Endothelial cell (in vitro differentiated cells): Measurements from ENCODE around the gene NFATC2. TPM values are rescaled to one million over a fixed set of nuclear protein-coding genes. Genes with fewer than 3 reads are reported as not detected.

Experiments used
- DNase-seq: peaks from one replicate; pipeline ENCODE4 v3.0.0; 2021; ENCODE audit warnings: low spot score
- H3K27ac Mint-ChIP-seq: one replicate; pipeline ENCODE4 v1.8.0; 2021; ENCODE audit warnings: mixed read lengths, inconsistent platforms; ENCODE audit not compliant: unreplicated experiment
- H3K27me3 Mint-ChIP-seq: one replicate; pipeline ENCODE4 v1.8.0; 2021; ENCODE audit warnings: mild to moderate bottlenecking, moderate library complexity, mixed read lengths, inconsistent platforms; ENCODE audit not compliant: unreplicated experiment
- H3K36me3 Mint-ChIP-seq: one replicate; pipeline ENCODE4 v1.8.0; 2021; ENCODE audit warnings: mild to moderate bottlenecking, low read depth, mixed read lengths, inconsistent platforms; ENCODE audit not compliant: unreplicated experiment
- H3K4me1 Mint-ChIP-seq: one replicate; pipeline ENCODE4 v1.8.0; 2021; ENCODE audit warnings: mild to moderate bottlenecking, mixed read lengths, inconsistent platforms; ENCODE audit not compliant: unreplicated experiment
- H3K4me3 Mint-ChIP-seq: one replicate; pipeline ENCODE4 v1.8.0; 2021; ENCODE audit warnings: mild to moderate bottlenecking, mixed read lengths, inconsistent platforms; ENCODE audit not compliant: unreplicated experiment
- H3K9me3 Mint-ChIP-seq: one replicate; pipeline ENCODE4 v1.8.0; 2021; ENCODE audit warnings: mixed read lengths, inconsistent platforms; ENCODE audit not compliant: unreplicated experiment
- CTCF ChIP-seq: fragments of 200-600 bp; sonication (generic); IDR thresholded peaks from one replicate; pipeline ENCODE4 v1.5.0; 2021; ENCODE audit warnings: antibody characterized with exemption; ENCODE audit not compliant: unreplicated experiment
- total RNA-seq: library from RNA; stranded (reverse); fragmentation: NEBNext Ultra II Directional; extraction: Animal tissue kit (Norgen Biotek cat#: 25700); gene quantifications from one replicate; pipeline ENCODE4 v1.2.1, GENCODE V29; 2021; ENCODE audit not compliant: unreplicated experiment

Gene NFATC2
- total RNA-seq, 1 donor from 2014 or later: 3.5 TPM

GRCh38 chr20:51461306-51461705, 81.2 kb downstream of the NFATC2 start:
- DNase-seq: no peak
- Mint-ChIP-seq H3K4me3 (no peak overlapping the region), H3K27me3 (no peaks in the 10 kb centered on the region), H3K9me3 (no peaks in the 10 kb centered on the region), H3K27ac (no peak overlapping the region), H3K4me1 (no peaks in the 10 kb centered on the region), H3K36me3 (no peaks in the 10 kb centered on the region)
- TF ChIP-seq CTCF: no peak

GRCh38 chr20:51460569-51461265, 81.8 kb downstream of the NFATC2 start:
- Mint-ChIP-seq H3K4me3 (no peak overlapping the region), H3K27me3 (no peaks in the 10 kb centered on the region), H3K36me3 (no peaks in the 10 kb centered on the region), H3K4me1 (no peaks in the 10 kb centered on the region), H3K9me3 (no peaks in the 10 kb centered on the region), H3K27ac (no peak overlapping the region)
- TF ChIP-seq CTCF: no peak
- DNase-seq: no peak

- Mint-ChIP-seq H3K9me3 (no peaks in the 10 kb centered on the region), H3K27me3 (no peaks in the 10 kb centered on the region), H3K4me1 (no peaks in the 10 kb centered on the region), H3K27ac (no peak overlapping the region), H3K36me3 (no peaks in the 10 kb centered on the region), H3K4me3 (no peak overlapping the region)
- DNase-seq: no peak
- no peak for TF ChIP-seq CTCF
Measured at GRCh38 chr20:51460163-51460562, 82.4 kb downstream of the NFATC2 start.

- no peaks in the 10 kb centered on the region for H3K36me3 Mint-ChIP-seq
- H3K27ac Mint-ChIP-seq: no peak overlapping the region
Measured at GRCh38 chr20:51458751-51459439, 83.6 kb downstream of the NFATC2 start.

More at GRCh38 chr20:51458751-51459439, 83.6 kb downstream of the NFATC2 start:
- DNase-seq: no peak
- Mint-ChIP-seq H3K9me3 (no peaks in the 10 kb centered on the region), H3K4me1 (no peaks in the 10 kb centered on the region), H3K27me3 (no peaks in the 10 kb centered on the region), H3K4me3 (no peak overlapping the region)
- TF ChIP-seq CTCF: no peak
